Measurements from ENCODE around the gene FGFR1OP2. TPM values are rescaled to one million over a fixed set of nuclear protein-coding genes. Genes with fewer than 3 reads are reported as not detected.

The FGFR1OP2 gene
- total and polyA plus RNA-seq, 2 of the 8 experiments (the other 6 are each of a cell fraction or from before 2014, with no cell fraction given) = 8.8 to 34.4 TPM

GRCh38 chr12:26979733-26980132 is 41.5 kb downstream of the FGFR1OP2 start:
- Histone ChIP-seq H2BK120ac (replicated peaks; ENCODE audit: low read depth, low read length) (no peak overlapping the region), H3K56ac (replicated peaks; ENCODE audit: insufficient read length, low read depth, low read length) (no peak overlapping the region), H2BK12ac (ENCODE audit: low read depth, low read length) (no peak overlapping the region), H3K79me2 (ENCODE audit: control insufficient read depth in 1 of 2, insufficient read depth in 2 of 2, low read length in 2 of 2) (no peaks in the 10 kb centered on the region), H3K14ac (ENCODE audit: insufficient read length) (no peak overlapping the region), H3K4me1 (replicated peaks in 1 of 4; ENCODE audit: control insufficient read depth in 3 of 4, insufficient read depth in 4 of 4, low read length in 3 of 4) (no peaks in the 10 kb centered on the region), H3K4ac (replicated peaks; ENCODE audit: insufficient read length, low read depth, low read length) (no peak overlapping the region), H2BK5ac (ENCODE audit: low read depth, low read length) (no peak overlapping the region), H3K4me2 (ENCODE audit: insufficient read depth in 1 of 2, low read depth in 2 of 2, low read length in 2 of 2) (no peak overlapping the region), H4K5ac (ENCODE audit: insufficient read length, low read depth, low read length) (no peak overlapping the region), H3K27me3 (replicated peaks in 1 of 4; ENCODE audit: control insufficient read depth in 3 of 4, extremely low read depth in 1 of 4, insufficient read depth in 3 of 4, low read length in 3 of 4) (no peaks in the 10 kb centered on the region), H3K9me3 (ENCODE audit: insufficient read depth in 2 of 2, low read depth in 1 of 2, low read length in 1 of 2) (no peaks in the 10 kb centered on the region), H4K8ac (ENCODE audit: extremely low read depth, insufficient read depth, low read length) (no peak overlapping the region), H3K23me2 (ENCODE audit: low read depth, low read length) (no peaks in the 10 kb centered on the region), H3K18ac (ENCODE audit: extremely low read depth, low read length) (no peak overlapping the region), H3K4me3 (ENCODE audit: extremely low read depth in 1 of 4, insufficient read depth in 2 of 4, low read depth in 3 of 4, low read length in 4 of 4) (no peak overlapping the region), H3K36me3 (ENCODE audit: control insufficient read depth in 2 of 4, insufficient read depth in 4 of 4, low read length in 3 of 4) (peaks cover 2 to 20% (median 10%) of the 10 kb centered on the region in 4 experiments; a peak in 6 of 8 replicates), H3K23ac (ENCODE audit: insufficient read length) (no peak overlapping the region), H2BK15ac (ENCODE audit: low read length) (no peak overlapping the region), H2AK5ac (ENCODE audit: low read depth, low read length) (no peak overlapping the region), H2BK20ac (ENCODE audit: low read length) (no peak overlapping the region), H3K9ac (replicated peaks in 1 of 4; ENCODE audit: extremely low read depth in 1 of 4, low read depth in 3 of 4, low read length in 3 of 4) (no peak overlapping the region), H4K91ac (replicated peaks; ENCODE audit: insufficient read length, low read length) (no peak overlapping the region), H4K20me1 (replicated peaks in 1 of 2; ENCODE audit: control insufficient read depth in 1 of 2, insufficient read depth in 2 of 2, low read length in 2 of 2) (no peaks in the 10 kb centered on the region), H3K27ac (ENCODE audit: low read depth, low read length) (no peak overlapping the region), H3K79me1 (ENCODE audit: low read depth, low read length) (no peaks in the 10 kb centered on the region), H2AFZ (ENCODE audit: low read length) (no peak overlapping the region)
- ChIA-PET POLR2A (ENCODE audit: partially characterized antibody) (interaction anchor here (1.0 kb wide), 1 partner anchor 16 kb away, joined by 3 read pairs; no protein-coding TSS in a partner anchor), CTCF (ENCODE audit: partially characterized antibody) (interaction anchor here (0.7 kb wide), 1 partner anchor 19 kb away, joined by 3 read pairs; no protein-coding TSS in a partner anchor)
- DNase-seq (ENCODE audit: low read depth in 1 of 2, low spot score in 2 of 2) = no peak
- FAIRE-seq = no peak
- WGBS, 2 experiments (ENCODE audit: extremely low coverage in 1 of 2, insufficient coverage in 1 of 2, insufficient read length in 1 of 2, insufficient replicate concordance in 2 of 2, low coverage in 1 of 2, low lambda C conversion rate in 2 of 2, missing lambda C conversion rate in 1 of 2) = 93% methylated on average over 11 of the region's 11 CpGs; no CpG with 5 or more reads in 1 of the 2 experiments
- TF ChIP-seq ASH2L (IDR thresholded peaks at IDR 0.05; ENCODE audit: low read length) (no peak), SP4 (IDR thresholded peaks at IDR 0.05; ENCODE audit: low read length) (no peak), ATF2 (IDR thresholded peaks at IDR 0.05; ENCODE audit: low read length) (no peak), JUND (IDR thresholded peaks at IDR 0.05; ENCODE audit: low read length) (no peak), RBBP5 (IDR thresholded peaks at IDR 0.05; ENCODE audit: borderline replicate concordance, low read depth, low read length) (no peak), SRF (IDR thresholded peaks at IDR 0.05; ENCODE audit: low read depth, low read length) (no peak), TAF7 (optimal IDR thresholded peaks at IDR 0.05; ENCODE audit: borderline replicate concordance, low read depth, low read length) (no peak), SP1 (IDR thresholded peaks at IDR 0.05; ENCODE audit: low read depth, low read length) (no peak), CEBPB (IDR thresholded peaks at IDR 0.05; ENCODE audit: low read depth, low read length) (no peak), SIX5 (IDR thresholded peaks at IDR 0.05; ENCODE audit: low read depth, low read length) (no peak), POLR2A (IDR thresholded peaks at IDR 0.05; ENCODE audit: control extremely low read depth in 1 of 2, low read depth in 2 of 2, low read length in 2 of 2) (no peak), EP300 (IDR thresholded peaks at IDR 0.05; ENCODE audit: borderline replicate concordance in 1 of 2, low read depth in 2 of 2, low read length in 2 of 2) (no peak), YY1 (IDR thresholded peaks at IDR 0.05; ENCODE audit: low read depth, low read length) (no peak), POU5F1 (IDR thresholded peaks at IDR 0.05; ENCODE audit: low read depth, low read length) (no peak)
